Measurements from ENCODE around the gene PLEKHN1.

PLEKHN1 gene

DNA sequence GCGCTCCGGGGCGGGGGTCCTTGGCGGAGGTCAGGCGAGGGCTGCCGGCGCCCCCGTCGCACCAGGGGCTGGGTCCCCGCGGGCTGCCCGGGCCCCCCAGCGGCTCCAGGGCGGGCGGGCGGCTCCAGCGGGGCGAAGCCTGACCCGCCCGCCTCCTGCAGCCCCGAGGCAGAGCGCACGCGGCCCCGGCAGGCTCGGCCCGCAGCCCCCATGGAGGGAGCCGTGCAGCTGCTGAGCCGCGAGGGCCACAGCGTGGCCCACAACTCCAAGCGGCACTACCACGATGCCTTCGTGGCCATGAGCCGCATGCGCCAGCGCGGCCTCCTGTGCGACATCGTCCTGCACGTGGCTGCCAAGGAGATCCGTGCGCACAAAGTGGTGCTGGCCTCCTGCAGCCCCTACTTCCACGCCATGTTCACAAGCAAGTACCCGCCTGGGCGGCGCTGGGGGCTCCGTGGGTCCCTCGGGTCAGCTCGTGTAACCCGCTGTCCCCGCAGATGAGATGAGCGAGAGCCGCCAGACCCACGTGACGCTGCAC lies 5.1 kb upstream of the PLEKHN1 start:
- ChIA-PET CTCF (no interaction called here), POLR2A (interaction anchor here (1.2 kb wide), 1 partner anchor 17 kb away, joined by 4 read pairs; no protein-coding TSS in a partner anchor)
- TF ChIP-seq ELF4 (IDR thresholded peaks at IDR 0.05) (no peak), L3MBTL2 (conservative IDR thresholded peaks at IDR 0.05) (peak; percentile 87)
- DNase-seq (ENCODE audit: extremely low spot score): peak; percentile 46

DNA sequence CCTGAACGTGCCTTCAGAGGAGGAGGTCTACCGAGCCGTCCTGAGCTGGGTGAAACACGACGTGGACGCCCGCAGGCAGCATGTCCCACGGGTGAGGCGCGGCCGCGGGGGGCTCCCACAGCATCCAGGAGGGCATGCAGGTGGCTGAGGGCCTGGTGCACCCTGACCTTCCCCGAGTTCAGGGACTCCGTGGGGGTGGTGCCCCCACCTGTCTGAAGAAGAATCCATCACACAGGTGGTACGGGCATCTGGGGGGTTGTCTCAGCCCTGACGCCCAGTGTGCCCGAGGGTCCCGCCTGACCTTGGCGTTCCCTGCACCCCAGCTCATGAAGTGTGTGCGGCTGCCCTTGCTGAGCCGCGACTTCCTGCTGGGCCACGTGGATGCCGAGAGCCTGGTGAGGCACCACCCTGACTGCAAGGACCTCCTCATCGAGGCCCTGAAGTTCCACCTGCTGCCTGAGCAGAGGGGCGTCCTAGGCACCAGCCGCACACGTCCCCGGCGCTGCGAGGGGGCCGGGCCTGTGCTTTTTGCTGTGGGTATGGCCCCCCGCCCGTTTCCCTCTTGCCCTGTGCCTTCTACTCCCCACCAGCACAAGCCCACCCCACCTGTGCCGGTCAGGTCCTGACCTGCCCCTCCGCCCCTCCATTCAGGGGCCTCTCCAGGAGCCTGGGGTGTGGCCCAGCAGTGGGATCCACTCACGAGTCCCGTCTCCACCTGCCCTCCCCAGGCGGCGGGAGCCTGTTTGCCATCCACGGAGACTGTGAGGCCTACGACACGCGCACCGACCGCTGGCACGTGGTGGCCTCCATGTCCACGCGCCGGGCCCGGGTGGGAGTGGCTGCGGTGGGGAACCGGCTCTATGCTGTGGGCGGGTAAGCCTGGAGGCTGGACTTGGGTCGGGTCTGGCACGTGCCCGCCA lies 3.6 kb upstream of the PLEKHN1 start:
- CTCF ChIA-PET: no interaction called here
- POLR2A ChIA-PET: interaction anchor here (1.0 kb wide), 1 partner anchor 21 kb away, joined by 3 read pairs; no protein-coding TSS in a partner anchor
- TF ChIP-seq BHLHE40 (IDR thresholded peaks at IDR 0.05; ENCODE audit: borderline replicate concordance) (no peak), FOXA1 (IDR thresholded peaks at IDR 0.05) (no peak)
- DNase-seq (ENCODE audit: extremely low spot score): no peak

DNA sequence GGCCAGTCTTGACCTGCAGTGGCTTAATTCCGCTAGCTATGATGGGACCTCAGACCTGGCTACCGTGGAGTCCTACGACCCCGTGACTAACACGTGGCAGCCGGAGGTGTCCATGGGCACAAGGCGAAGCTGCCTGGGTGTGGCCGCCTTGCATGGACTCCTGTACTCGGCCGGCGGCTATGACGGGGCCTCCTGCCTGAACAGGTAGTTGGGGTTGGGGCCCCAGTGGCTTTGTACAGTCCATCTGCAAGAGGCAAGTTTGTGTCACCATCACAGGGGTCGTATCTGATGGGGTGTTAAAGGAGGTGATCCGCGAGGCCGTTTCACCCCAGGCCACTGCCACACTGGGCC lies 3.0 kb upstream of the PLEKHN1 start:
- ChIA-PET POLR2A (interaction anchor here (1.0 kb wide), 1 partner anchor 21 kb away, joined by 3 read pairs; no protein-coding TSS in a partner anchor), CTCF (no interaction called here)
- TF ChIP-seq LEF1 (IDR thresholded peaks at IDR 0.05; ENCODE audit: borderline replicate concordance) (no peak), L3MBTL2 (conservative IDR thresholded peaks at IDR 0.05) (no peak), FOXA1 (IDR thresholded peaks at IDR 0.05) (no peak)
- no peak for DNase-seq (ENCODE audit: extremely low spot score)

DNA sequence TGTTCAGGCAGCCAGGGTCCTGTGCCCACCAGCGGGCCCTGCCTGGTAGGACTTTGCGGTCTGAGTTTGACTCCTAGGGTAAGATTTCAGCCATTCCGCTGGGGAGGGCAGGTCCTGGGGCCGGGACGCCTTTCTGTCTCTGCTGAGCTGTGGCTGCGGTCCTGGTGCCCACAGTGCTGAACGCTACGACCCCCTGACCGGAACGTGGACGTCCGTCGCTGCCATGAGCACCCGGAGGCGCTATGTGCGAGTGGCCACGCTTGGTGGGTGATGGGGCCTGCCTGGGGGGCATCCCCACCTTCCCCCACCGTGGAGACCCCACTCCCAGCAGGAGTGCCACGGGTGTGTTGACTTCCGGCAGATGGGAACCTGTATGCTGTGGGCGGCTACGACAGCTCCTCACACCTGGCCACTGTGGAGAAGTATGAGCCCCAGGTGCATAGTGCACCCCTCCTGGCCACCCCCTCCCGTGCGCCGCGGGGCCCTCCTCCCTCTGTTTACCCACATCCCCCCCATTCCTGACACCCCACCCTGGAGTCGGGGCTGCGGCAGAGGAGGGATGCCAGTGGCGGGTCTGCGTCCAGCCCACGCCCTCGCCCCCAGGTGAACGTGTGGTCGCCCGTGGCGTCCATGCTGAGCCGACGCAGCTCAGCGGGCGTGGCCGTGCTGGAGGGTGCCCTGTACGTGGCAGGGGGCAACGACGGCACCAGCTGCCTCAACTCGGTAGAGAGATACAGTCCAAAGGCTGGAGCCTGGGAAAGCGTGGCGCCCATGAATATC lies 2.3 kb upstream of the PLEKHN1 start:
- CTCF ChIA-PET: no interaction called here
- POLR2A ChIA-PET: interaction anchor here (1.0 kb wide), 1 partner anchor 22 kb away, joined by 3 read pairs; no protein-coding TSS in a partner anchor
- no peak for DNase-seq (ENCODE audit: extremely low spot score)
- TF ChIP-seq ELF4 (IDR thresholded peaks at IDR 0.05): no peak
- no peak for TF ChIP-seq FOXM1 (IDR thresholded peaks at IDR 0.05; ENCODE audit: borderline replicate concordance)
- TF ChIP-seq CTBP1 (IDR thresholded peaks at IDR 0.05; ENCODE audit: borderline replicate concordance): no peak

DNA sequence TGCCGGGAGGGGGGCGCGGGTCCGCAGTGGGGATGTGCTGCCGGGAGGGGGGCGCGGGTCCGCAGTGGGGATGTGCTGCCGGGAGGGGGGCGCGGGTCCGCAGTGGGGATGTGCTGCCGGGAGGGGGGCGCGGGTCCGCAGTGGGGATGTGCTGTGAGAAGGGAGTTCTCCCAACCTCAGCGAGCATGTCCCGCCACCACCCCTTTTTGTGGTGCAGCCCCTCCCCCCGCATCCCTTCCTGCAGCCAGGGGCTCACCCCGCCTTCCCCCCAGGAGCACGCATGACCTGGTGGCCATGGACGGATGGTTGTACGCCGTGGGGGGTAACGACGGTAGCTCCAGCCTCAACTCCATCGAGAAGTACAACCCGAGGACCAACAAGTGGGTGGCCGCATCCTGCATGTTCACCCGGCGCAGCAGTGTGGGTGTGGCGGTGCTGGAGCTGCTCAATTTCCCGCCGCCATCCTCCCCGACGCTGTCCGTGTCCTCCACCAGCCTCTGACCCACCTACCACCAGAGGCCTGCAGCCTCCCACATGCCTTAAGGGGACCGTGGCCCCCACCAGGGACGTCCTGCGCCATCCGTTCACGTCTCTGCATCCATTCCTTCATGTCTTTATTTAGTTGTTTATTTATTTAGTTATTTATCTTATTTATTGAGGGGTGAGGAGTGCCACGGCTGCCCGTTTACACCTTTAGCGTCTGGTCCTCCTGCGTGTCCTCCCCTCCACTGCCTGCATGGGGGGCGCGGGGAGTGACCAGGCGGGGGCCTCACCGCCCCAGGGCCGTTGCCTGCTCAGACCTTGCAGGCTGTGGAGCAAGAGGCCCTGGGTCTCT lies 1.4 kb upstream of the PLEKHN1 start:
- TF ChIP-seq CTBP1 (IDR thresholded peaks at IDR 0.05; ENCODE audit: borderline replicate concordance) (no peak), NFRKB (IDR thresholded peaks at IDR 0.05) (no peak), ELF4 (IDR thresholded peaks at IDR 0.05) (no peak), BHLHE40 (IDR thresholded peaks at IDR 0.05; ENCODE audit: borderline replicate concordance) (no peak), FOXA1 (IDR thresholded peaks at IDR 0.05) (no peak), FOXK2 (IDR thresholded peaks at IDR 0.05) (no peak), SUZ12 (IDR thresholded peaks at IDR 0.05) (no peak)
- ChIA-PET CTCF (no interaction called here), POLR2A (no interaction called here)
- no peak for DNase-seq (ENCODE audit: extremely low spot score)

DNA sequence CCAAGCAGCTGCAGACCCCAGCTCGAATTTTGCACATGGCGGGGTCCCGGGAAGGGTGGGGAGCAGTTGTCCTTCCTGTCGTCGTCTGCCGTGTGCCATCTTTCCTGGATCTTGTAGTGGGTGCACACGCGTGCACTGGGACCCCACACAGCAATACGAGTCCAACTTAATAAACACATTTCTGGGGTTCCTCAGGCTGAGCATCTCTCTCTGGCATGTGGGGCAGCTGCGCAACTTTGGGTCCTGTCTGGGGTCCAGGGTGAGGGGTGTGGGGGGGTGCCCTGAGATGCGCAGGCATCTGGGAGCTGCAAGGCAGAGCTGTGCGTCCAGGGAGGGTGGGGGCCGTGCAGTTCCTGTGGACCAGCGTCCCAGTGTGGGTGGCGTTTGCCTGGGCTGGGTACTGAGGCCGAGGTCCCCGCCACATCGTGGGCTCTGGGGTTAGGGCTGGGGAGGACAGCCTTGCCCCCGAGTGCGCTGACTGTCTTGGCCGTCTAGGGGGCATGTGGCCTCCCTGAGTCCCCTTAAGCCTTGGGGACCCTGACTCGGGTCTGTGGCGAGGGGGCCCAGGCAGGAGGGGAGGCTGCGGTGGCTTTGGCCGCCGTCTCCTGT lies 652 bp upstream of the PLEKHN1 start:
- DNase-seq (ENCODE audit: extremely low spot score): no peak
- TF ChIP-seq L3MBTL2 (conservative IDR thresholded peaks at IDR 0.05) (no peak), BHLHE40 (IDR thresholded peaks at IDR 0.05; ENCODE audit: borderline replicate concordance) (no peak), NFRKB (IDR thresholded peaks at IDR 0.05) (no peak), SP1 (IDR thresholded peaks at IDR 0.05) (no peak), ARNT (IDR thresholded peaks at IDR 0.05) (no peak), HDGF (IDR thresholded peaks at IDR 0.05; ENCODE audit: borderline replicate concordance) (no peak), FOXM1 (IDR thresholded peaks at IDR 0.05; ENCODE audit: borderline replicate concordance) (no peak), LEF1 (IDR thresholded peaks at IDR 0.05; ENCODE audit: borderline replicate concordance) (no peak), SUZ12 (IDR thresholded peaks at IDR 0.05) (no peak), FOXK2 (IDR thresholded peaks at IDR 0.05) (no peak), ELF4 (IDR thresholded peaks at IDR 0.05) (no peak), FOXA1 (IDR thresholded peaks at IDR 0.05) (no peak), CTBP1 (IDR thresholded peaks at IDR 0.05; ENCODE audit: borderline replicate concordance) (no peak), ZNF384 (IDR thresholded peaks at IDR 0.05) (no peak), TARDBP (IDR thresholded peaks at IDR 0.05) (no peak)
- TF ChIP-seq, protein P1, sequence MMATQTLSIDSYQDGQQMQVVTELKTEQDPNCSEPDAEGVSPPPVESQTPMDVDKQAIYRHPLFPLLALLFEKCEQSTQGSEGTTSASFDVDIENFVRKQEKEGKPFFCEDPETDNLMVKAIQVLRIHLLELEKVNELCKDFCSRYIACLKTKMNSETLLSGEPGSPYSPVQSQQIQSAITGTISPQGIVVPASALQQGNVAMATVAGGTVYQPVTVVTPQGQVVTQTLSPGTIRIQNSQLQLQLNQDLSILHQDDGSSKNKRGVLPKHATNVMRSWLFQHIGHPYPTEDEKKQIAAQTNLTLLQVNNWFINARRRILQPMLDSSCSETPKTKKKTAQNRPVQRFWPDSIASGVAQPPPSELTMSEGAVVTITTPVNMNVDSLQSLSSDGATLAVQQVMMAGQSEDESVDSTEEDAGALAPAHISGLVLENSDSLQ (IDR thresholded peaks at IDR 0.05): no peak
- ChIA-PET CTCF (no interaction called here), POLR2A (no interaction called here)

Data from HEK293T (cell line).